ENCODE results near the gene STXBP5. TPM values are rescaled to one million over a fixed set of nuclear protein-coding genes. Genes with fewer than 3 reads are reported as not detected.

The STXBP5 gene
- total RNA-seq, 2 experiments from 2014 or later = 21.0 to 22.5 TPM

DNA sequence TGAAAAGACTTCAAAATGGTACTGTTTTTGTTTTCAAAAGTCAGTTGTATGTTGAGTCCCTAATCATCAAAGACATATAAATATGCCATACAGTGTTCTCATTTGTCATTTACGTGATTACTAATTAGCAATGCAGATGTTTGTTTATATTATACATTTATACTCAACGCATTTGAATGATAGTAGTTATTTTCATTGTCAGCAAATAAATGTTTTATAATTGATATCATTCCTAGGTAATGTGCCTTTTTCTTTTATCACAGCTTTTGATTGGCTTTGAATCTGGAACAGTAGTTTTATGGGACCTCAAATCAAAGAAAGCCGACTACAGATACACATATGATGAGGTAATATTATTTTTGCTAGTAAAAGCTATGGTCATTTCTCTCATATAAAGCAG, 62.6 kb downstream of the STXBP5 start:
- H3K27me3 Mint-ChIP-seq = no peaks in the 10 kb centered on the region
- TF ChIP-seq, protein P1, sequence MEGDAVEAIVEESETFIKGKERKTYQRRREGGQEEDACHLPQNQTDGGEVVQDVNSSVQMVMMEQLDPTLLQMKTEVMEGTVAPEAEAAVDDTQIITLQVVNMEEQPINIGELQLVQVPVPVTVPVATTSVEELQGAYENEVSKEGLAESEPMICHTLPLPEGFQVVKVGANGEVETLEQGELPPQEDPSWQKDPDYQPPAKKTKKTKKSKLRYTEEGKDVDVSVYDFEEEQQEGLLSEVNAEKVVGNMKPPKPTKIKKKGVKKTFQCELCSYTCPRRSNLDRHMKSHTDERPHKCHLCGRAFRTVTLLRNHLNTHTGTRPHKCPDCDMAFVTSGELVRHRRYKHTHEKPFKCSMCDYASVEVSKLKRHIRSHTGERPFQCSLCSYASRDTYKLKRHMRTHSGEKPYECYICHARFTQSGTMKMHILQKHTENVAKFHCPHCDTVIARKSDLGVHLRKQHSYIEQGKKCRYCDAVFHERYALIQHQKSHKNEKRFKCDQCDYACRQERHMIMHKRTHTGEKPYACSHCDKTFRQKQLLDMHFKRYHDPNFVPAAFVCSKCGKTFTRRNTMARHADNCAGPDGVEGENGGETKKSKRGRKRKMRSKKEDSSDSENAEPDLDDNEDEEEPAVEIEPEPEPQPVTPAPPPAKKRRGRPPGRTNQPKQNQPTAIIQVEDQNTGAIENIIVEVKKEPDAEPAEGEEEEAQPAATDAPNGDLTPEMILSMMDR (IDR thresholded peaks at IDR 0.05) = no peak
- Histone ChIP-seq H3K4me3 (ENCODE audit: low read length) (no peak overlapping the region), H3K4me1 (ENCODE audit: insufficient read depth, low read length) (no peaks in the 10 kb centered on the region), H3K27me3 (ENCODE audit: control insufficient read depth in 1 of 2, insufficient read depth in 2 of 2, low read length in 2 of 2) (no peaks in the 10 kb centered on the region), H3K9me3 (ENCODE audit: control insufficient read depth in 1 of 2, insufficient read depth in 1 of 2, low read length in 2 of 2) (no peaks in the 10 kb centered on the region), H3K27ac (ENCODE audit: low read depth in 1 of 2, low read length in 2 of 2) (no peak overlapping the region), H3K36me3 (ENCODE audit: insufficient read depth, low read length) (peaks cover 23% of the 10 kb centered on the region)
- no peaks in the 10 kb centered on the region for H3K4me1 Mint-ChIP-seq (ENCODE audit: low read depth)
- ChIA-PET CTCF (interaction anchor here (1.6 kb wide), 1 partner anchor 21 kb away, joined by 3 read pairs; no protein-coding TSS in a partner anchor), POLR2A (interaction anchor here (0.5 kb wide), 1 partner anchor 50 kb away, joined by 3 read pairs; no protein-coding TSS in a partner anchor)
- intact Hi-C loops (cut with DNase I, micrococcal nuclease) = no loop called here
- ATAC-seq (ENCODE audit: poor library complexity) (no peak), DNase-seq (no peak)
- peaks cover 78% of the 10 kb centered on the region for H3K36me3 Mint-ChIP-seq (ENCODE audit: low read depth)
- H3K27ac Mint-ChIP-seq = no peak overlapping the region
- H3K9me3 Mint-ChIP-seq = no peaks in the 10 kb centered on the region
- H3K4me3 Mint-ChIP-seq = no peak overlapping the region

DNA sequence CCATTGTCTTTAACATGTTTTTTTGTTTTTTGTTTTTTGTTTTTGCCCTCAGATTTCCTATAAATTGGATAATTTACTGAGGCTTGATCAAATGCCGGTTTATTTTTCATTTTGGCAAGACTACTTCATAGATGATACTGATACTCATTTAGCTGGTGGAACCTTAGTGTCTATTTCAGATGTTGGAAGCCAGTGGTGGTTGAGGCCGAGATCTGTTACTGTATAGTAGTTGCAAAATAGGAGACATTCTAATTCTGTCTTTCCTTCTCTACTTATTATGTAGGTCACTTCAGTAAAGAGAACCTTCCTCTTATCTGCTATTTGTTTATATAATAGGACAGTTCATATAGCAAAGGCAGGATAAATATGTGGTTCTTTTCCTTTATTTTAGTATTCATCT, 63.4 kb downstream of the STXBP5 start:
- Histone ChIP-seq H3K9me3 (ENCODE audit: control insufficient read depth in 1 of 2, insufficient read depth in 1 of 2, low read length in 2 of 2) (no peaks in the 10 kb centered on the region), H3K27me3 (ENCODE audit: control insufficient read depth in 1 of 2, insufficient read depth in 2 of 2, low read length in 2 of 2) (no peaks in the 10 kb centered on the region), H3K4me1 (ENCODE audit: insufficient read depth, low read length) (no peaks in the 10 kb centered on the region), H3K36me3 (ENCODE audit: insufficient read depth, low read length) (peaks cover 23% of the 10 kb centered on the region), H3K27ac (ENCODE audit: low read depth in 1 of 2, low read length in 2 of 2) (no peak overlapping the region), H3K4me3 (ENCODE audit: low read length) (no peak overlapping the region)
- CTCF ChIA-PET = interaction anchor here (1.6 kb wide), 1 partner anchor 22 kb away, joined by 3 read pairs; no protein-coding TSS in a partner anchor
- no peaks in the 10 kb centered on the region for H3K9me3 Mint-ChIP-seq
- H3K27me3 Mint-ChIP-seq = no peaks in the 10 kb centered on the region
- H3K4me1 Mint-ChIP-seq (ENCODE audit: low read depth) = no peaks in the 10 kb centered on the region
- POLR2A ChIA-PET = no interaction called here
- DNase-seq (no peak), ATAC-seq (ENCODE audit: poor library complexity) (no peak)
- H3K27ac Mint-ChIP-seq = no peak overlapping the region
- H3K36me3 Mint-ChIP-seq (ENCODE audit: low read depth) = peaks cover 87% of the 10 kb centered on the region
- no peak overlapping the region for H3K4me3 Mint-ChIP-seq
- TF ChIP-seq, protein P1 (IDR thresholded peaks at IDR 0.05) = no peak
- intact Hi-C loops (cut with DNase I, micrococcal nuclease) = no loop called here

- H3K9me3 Mint-ChIP-seq = no peaks in the 10 kb centered on the region
- Histone ChIP-seq H3K27ac (ENCODE audit: low read depth in 1 of 2, low read length in 2 of 2) (no peak overlapping the region), H3K4me3 (ENCODE audit: low read length) (no peak overlapping the region), H3K4me1 (ENCODE audit: insufficient read depth, low read length) (no peaks in the 10 kb centered on the region), H3K36me3 (ENCODE audit: insufficient read depth, low read length) (peaks cover 23% of the 10 kb centered on the region), H3K9me3 (ENCODE audit: control insufficient read depth in 1 of 2, insufficient read depth in 1 of 2, low read length in 2 of 2) (no peaks in the 10 kb centered on the region), H3K27me3 (ENCODE audit: control insufficient read depth in 1 of 2, insufficient read depth in 2 of 2, low read length in 2 of 2) (no peaks in the 10 kb centered on the region)
- H3K4me1 Mint-ChIP-seq (ENCODE audit: low read depth) = no peaks in the 10 kb centered on the region
- H3K27me3 Mint-ChIP-seq = no peaks in the 10 kb centered on the region
- intact Hi-C loops (cut with DNase I, micrococcal nuclease) = no loop called here
- H3K27ac Mint-ChIP-seq = no peak overlapping the region
- peaks cover 88% of the 10 kb centered on the region for H3K36me3 Mint-ChIP-seq (ENCODE audit: low read depth)
- POLR2A ChIA-PET = no interaction called here
- CTCF ChIA-PET = interaction anchor here (1.6 kb wide), 1 partner anchor 23 kb away, joined by 3 read pairs; no protein-coding TSS in a partner anchor
- ATAC-seq (ENCODE audit: poor library complexity) = no peak
- DNase-seq = no peak
- TF ChIP-seq, protein P1 (IDR thresholded peaks at IDR 0.05) = no peak
- H3K4me3 Mint-ChIP-seq = no peak overlapping the region
Measured at GRCh38 chr6:147268254-147268653, 64.0 kb downstream of the STXBP5 start.
